Naive thymus-derived CD4-positive, alpha-beta T cell (primary cell): ENCODE data around the gene TNPO1. TPM values are rescaled to one million over a fixed set of nuclear protein-coding genes. Genes with fewer than 3 reads are reported as not detected.

ENCODE experiments used
- ATAC-seq: fragments of 150-1000 bp; cut with Tn5 transposase; 2 replicates; pipeline ENCODE4 v1.10.0; 2021; ENCODE audit warnings: mild to moderate bottlenecking, moderate library complexity
- CTCF ChIA-PET: fragments of 350-600 bp; sonication (Branson Sonifier 250); formaldehyde crosslinking; loops from one replicate; lab custom pipeline; 2021; ENCODE audit warnings: antibody characterized with exemption; lab: Charles Lee
- POLR2A ChIA-PET: fragments of 350-600 bp; sonication (Branson Sonifier 250); formaldehyde crosslinking; loops from one replicate; lab custom pipeline; 2021; ENCODE audit warnings: antibody characterized with exemption, inconsistent platforms; lab: Charles Lee
- DNase-seq, 9 donors: peaks; one replicate each; pipeline versions ENCODE4 v3.0.0 to v3.0.0-alpha.2; 2020 to 2022; ENCODE audit warnings: mixed read lengths in 1 of 9
- H3K27ac ChIP-seq: one replicate; pipeline ENCODE4 v1.7.0; 2013; ENCODE audit warnings: mild to moderate bottlenecking, low read depth, low read length, moderate library complexity
- H3K27me3 ChIP-seq, 2 donors: one replicate each; pipeline ENCODE4 v1.7.0; 2013; ENCODE audit warnings: low read length in 2 of 2, mild to moderate bottlenecking in 2 of 2, moderate library complexity in 2 of 2; ENCODE audit not compliant: control insufficient read depth in 2 of 2, insufficient read depth in 2 of 2
- H3K36me3 ChIP-seq, 3 experiments: 1 replicate in 2 of 3; 2 replicates in 1 of 3; pipeline ENCODE4 v1.7.0; 2013; ENCODE audit warnings: low read length in 3 of 3, mild to moderate bottlenecking in 3 of 3, moderate library complexity in 1 of 3; ENCODE audit not compliant: insufficient read depth in 3 of 3, control insufficient read depth in 2 of 3
- H3K4me1 ChIP-seq, 2 donors: one replicate each; pipeline ENCODE4 v1.7.0; 2013; ENCODE audit warnings: low read length in 2 of 2, mild to moderate bottlenecking in 2 of 2, moderate library complexity in 1 of 2; ENCODE audit not compliant: control insufficient read depth in 2 of 2, insufficient read depth in 2 of 2
- H3K4me3 ChIP-seq: 2 replicates; pipeline ENCODE4 v1.7.0; 2013; ENCODE audit warnings: mild to moderate bottlenecking, low read length
- H3K9me3 ChIP-seq, 3 experiments: 1 replicate in 2 of 3; 2 replicates in 1 of 3; pipeline ENCODE4 v1.7.0; 2013; ENCODE audit warnings: low read length in 3 of 3; ENCODE audit not compliant: control insufficient read depth in 2 of 3
- H3K27ac Mint-ChIP-seq, 9 donors: one replicate each; pipeline ENCODE4 v1.8.0; 2020 to 2022; ENCODE audit warnings: mixed read lengths in 9 of 9, mild to moderate bottlenecking in 8 of 9, moderate library complexity in 5 of 9, inconsistent platforms in 2 of 9
- H3K27me3 Mint-ChIP-seq, 5 donors: one replicate each; pipeline ENCODE4 v1.8.0; 2021 to 2022; ENCODE audit warnings: mixed read lengths in 5 of 5, mild to moderate bottlenecking in 1 of 5
- H3K36me3 Mint-ChIP-seq, 5 donors: one replicate each; pipeline ENCODE4 v1.8.0; 2020 to 2022; ENCODE audit warnings: mixed read lengths in 5 of 5, mild to moderate bottlenecking in 3 of 5, inconsistent platforms in 1 of 5
- H3K4me1 Mint-ChIP-seq, 7 donors: one replicate each; pipeline ENCODE4 v1.8.0; 2020 to 2022; ENCODE audit warnings: mixed read lengths in 7 of 7, mild to moderate bottlenecking in 3 of 7, inconsistent platforms in 1 of 7
- H3K4me3 Mint-ChIP-seq, 10 donors: one replicate each; pipeline ENCODE4 v1.8.0; 2020 to 2022; ENCODE audit warnings: mild to moderate bottlenecking in 10 of 10, mixed read lengths in 10 of 10, moderate library complexity in 6 of 10, inconsistent platforms in 2 of 10
- H3K9me3 Mint-ChIP-seq, 11 donors: one replicate each; pipeline ENCODE4 v1.8.0; 2020 to 2022; ENCODE audit warnings: mixed read lengths in 11 of 11, mild to moderate bottlenecking in 4 of 11, inconsistent platforms in 1 of 11, moderate library complexity in 1 of 11
- intact Hi-C, 2 donors: fragments of 100-400 bp; cut with micrococcal nuclease; formaldehyde crosslinking; loops; one replicate each; pipeline ENCODE4 v1.15.1; 2023
- polyA plus RNA-seq, 2 donors: library from polyadenylated mRNA; unstranded; fragments of 300-500 nt; fragmentation: Illumina TruSeq; gene quantifications; one replicate each; pipeline ENCODE4 v1.2.3, GENCODE V29; 2021
- total RNA-seq, 6 experiments: library from RNA in 5 of 6; stranded (reverse) in 5 of 6; gene quantifications; 1 replicate in 5 of 6; 2 replicates in 1 of 6; pipeline ENCODE4 v1.2.3 and lab custom pipeline; 2021 to 2026

Gene TNPO1
- total and polyA plus RNA-seq, 7 experiments from 2014 or later, result 52.8 to 96.3 (median 74.4) TPM

GRCh38 chr5:72871366-72872024 lies 55.0 kb downstream of the TNPO1 start:
- CTCF ChIA-PET, result no interaction called here
- H3K4me1 Mint-ChIP-seq, result peaks cover 5 to 42% (median 15%) of the 10 kb centered on the region in 7 donors
- POLR2A ChIA-PET, result no interaction called here

GRCh38 chr5:72878854-72879253 lies 62.4 kb downstream of the TNPO1 start:
- no peak overlapping the region for H3K27ac ChIP-seq
- ChIA-PET POLR2A (no interaction called here), CTCF (no interaction called here)
- Mint-ChIP-seq H3K27me3 (no peaks in the 10 kb centered on the region), H3K4me3 (no peak overlapping the region), H3K27ac (no peak overlapping the region), H3K36me3 (peaks cover 10 to 56% (median 40%) of the 10 kb centered on the region in 5 donors), H3K4me1 (peaks cover 1 to 16% (median 12%) of the 10 kb centered on the region in 7 donors), H3K9me3 (no peaks in the 10 kb centered on the region)
- ATAC-seq (no peak), DNase-seq (no peak)
- no peak overlapping the region for H3K4me3 ChIP-seq
- no peaks in the 10 kb centered on the region for H3K27me3 ChIP-seq
- no peaks in the 10 kb centered on the region for H3K4me1 ChIP-seq
- no peaks in the 10 kb centered on the region for H3K9me3 ChIP-seq
- intact Hi-C loops, result no loop called here
- H3K36me3 ChIP-seq, result peaks cover 14 to 71% (median 15%) of the 10 kb centered on the region in 3 experiments

More at GRCh38 chr5:72871366-72872024, 55.0 kb downstream of the TNPO1 start:
- no peaks in the 10 kb centered on the region for H3K4me1 ChIP-seq
- peaks cover 6 to 61% (median 22%) of the 10 kb centered on the region in 3 experiments for H3K36me3 ChIP-seq
- DNase-seq (no peak), ATAC-seq (no peak)
- no peaks in the 10 kb centered on the region for H3K9me3 Mint-ChIP-seq
- H3K27ac ChIP-seq, result no peak overlapping the region
- peak overlapping the region in 4 of 9 donors; percentile 12 to 49 (median 34) for H3K27ac Mint-ChIP-seq
- H3K9me3 ChIP-seq, result no peaks in the 10 kb centered on the region
- H3K27me3 ChIP-seq, result no peaks in the 10 kb centered on the region
- no peak overlapping the region for H3K4me3 Mint-ChIP-seq
- H3K36me3 Mint-ChIP-seq, result peaks cover 0 to 47% (median 33%) of the 10 kb centered on the region in 5 donors
- H3K4me3 ChIP-seq, result no peak overlapping the region
- intact Hi-C loops, result loop anchor here in 1 of 2 donors (2.0 kb wide), 2 partner anchors 15 to 21 kb away; no protein-coding TSS in a partner anchor
- H3K27me3 Mint-ChIP-seq, result no peaks in the 10 kb centered on the region

DNA sequence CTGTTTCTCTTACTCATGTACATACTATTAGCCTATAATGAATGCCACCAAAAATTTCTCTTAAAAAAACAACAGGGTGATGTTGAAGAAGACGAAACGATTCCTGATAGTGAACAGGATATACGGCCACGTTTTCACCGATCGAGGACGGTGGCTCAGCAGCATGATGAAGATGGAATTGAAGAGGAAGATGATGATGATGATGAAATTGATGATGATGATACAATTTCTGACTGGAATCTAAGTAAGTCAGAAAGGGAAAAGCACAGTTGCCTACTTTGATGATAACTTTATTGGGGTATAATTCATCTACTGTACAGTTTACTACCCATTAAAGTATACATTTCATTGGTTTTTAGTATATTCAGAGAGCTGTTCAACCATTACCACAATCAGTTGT lies 66.5 kb downstream of the TNPO1 start:
- DNase-seq (no peak), ATAC-seq (no peak)
- ChIA-PET CTCF (no interaction called here), POLR2A (no interaction called here)
- peaks cover 13 to 74% (median 30%) of the 10 kb centered on the region in 5 donors for H3K36me3 Mint-ChIP-seq
- no peak overlapping the region for H3K27ac ChIP-seq
- H3K4me1 Mint-ChIP-seq, result peaks cover 0 to 12% (median 10%) of the 10 kb centered on the region in 7 donors
- no peaks in the 10 kb centered on the region for H3K27me3 Mint-ChIP-seq
- no peaks in the 10 kb centered on the region for H3K9me3 ChIP-seq
- no peaks in the 10 kb centered on the region for H3K27me3 ChIP-seq
- no peaks in the 10 kb centered on the region for H3K4me1 ChIP-seq
- intact Hi-C loops, result no loop called here
- no peak overlapping the region for H3K4me3 ChIP-seq
- no peak overlapping the region for H3K27ac Mint-ChIP-seq
- H3K4me3 Mint-ChIP-seq, result no peak overlapping the region
- H3K36me3 ChIP-seq, result peaks cover 23 to 84% (median 28%) of the 10 kb centered on the region in 3 experiments
- no peaks in the 10 kb centered on the region for H3K9me3 Mint-ChIP-seq

GRCh38 chr5:72883850-72884249 lies 67.4 kb downstream of the TNPO1 start:
- Mint-ChIP-seq H3K4me1 (peaks cover 0 to 12% (median 10%) of the 10 kb centered on the region in 7 donors), H3K4me3 (no peak overlapping the region), H3K36me3 (peaks cover 13 to 72% (median 26%) of the 10 kb centered on the region in 5 donors), H3K27ac (peak overlapping the region in 1 of 9 donors; percentile 41), H3K27me3 (no peaks in the 10 kb centered on the region), H3K9me3 (no peaks in the 10 kb centered on the region)
- intact Hi-C loops, result no loop called here
- Histone ChIP-seq H3K27me3 (no peaks in the 10 kb centered on the region), H3K36me3 (peaks cover 27 to 85% (median 28%) of the 10 kb centered on the region in 3 experiments), H3K9me3 (no peaks in the 10 kb centered on the region), H3K4me1 (no peaks in the 10 kb centered on the region), H3K27ac (no peak overlapping the region), H3K4me3 (no peak overlapping the region)
- ChIA-PET POLR2A (no interaction called here), CTCF (no interaction called here)
- DNase-seq (no peak), ATAC-seq (no peak)

DNA sequence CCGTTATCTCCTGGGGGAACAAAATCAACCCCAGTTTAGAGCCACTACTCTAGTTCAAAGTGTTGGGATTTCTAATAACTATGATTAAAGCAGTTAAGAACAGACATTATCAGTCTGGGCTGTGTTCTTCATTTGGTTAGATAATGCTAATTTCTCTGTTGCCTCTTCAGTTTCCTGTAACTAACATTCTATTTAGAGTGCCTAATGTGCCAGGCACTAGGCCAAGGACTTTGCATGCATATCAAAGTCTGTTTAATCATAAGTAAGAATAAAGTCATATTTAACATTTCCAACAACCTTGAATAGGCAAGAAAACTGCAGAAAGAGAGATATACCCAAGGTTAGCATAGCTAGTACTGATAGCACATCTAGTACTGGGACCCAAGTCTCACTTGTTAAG lies 68.4 kb downstream of the TNPO1 start:
- peaks cover 28 to 84% (median 34%) of the 10 kb centered on the region in 3 experiments for H3K36me3 ChIP-seq
- Mint-ChIP-seq H3K36me3 (peaks cover 13 to 80% (median 30%) of the 10 kb centered on the region in 5 donors), H3K4me1 (peaks cover 1 to 12% (median 10%) of the 10 kb centered on the region in 7 donors), H3K9me3 (no peaks in the 10 kb centered on the region), H3K27ac (no peak overlapping the region), H3K27me3 (no peaks in the 10 kb centered on the region), H3K4me3 (no peak overlapping the region)
- intact Hi-C loops, result no loop called here
- DNase-seq (no peak), ATAC-seq (no peak)
- no peak overlapping the region for H3K27ac ChIP-seq
- ChIA-PET POLR2A (no interaction called here), CTCF (interaction anchor here (0.6 kb wide), 1 partner anchor 67 kb away, joined by 3 read pairs; no protein-coding TSS in a partner anchor)
- no peak overlapping the region for H3K4me3 ChIP-seq
- no peaks in the 10 kb centered on the region for H3K27me3 ChIP-seq
- no peaks in the 10 kb centered on the region for H3K4me1 ChIP-seq
- H3K9me3 ChIP-seq, result no peaks in the 10 kb centered on the region

DNA sequence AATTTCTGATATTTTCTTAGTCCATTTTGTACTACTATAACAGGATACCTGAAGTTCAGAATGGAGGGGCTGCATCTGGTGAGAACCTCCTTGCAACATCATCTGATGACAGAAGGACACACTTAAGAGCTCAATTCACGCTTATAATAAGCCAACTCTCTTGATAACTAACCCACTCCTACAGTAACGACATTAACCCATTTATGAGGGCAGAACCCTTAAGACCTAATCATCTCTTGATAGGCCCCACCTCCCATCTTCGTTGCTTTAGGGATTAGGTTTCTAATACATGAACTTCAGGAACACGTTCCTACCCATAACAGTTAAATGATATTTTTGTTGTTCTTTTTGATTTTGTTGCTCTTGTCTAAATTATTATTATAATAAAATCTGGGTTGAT lies 69.4 kb downstream of the TNPO1 start:
- H3K27ac Mint-ChIP-seq, result peak overlapping the region in 1 of 9 donors; percentile 38
- ATAC-seq (no peak), DNase-seq (no peak)
- CTCF ChIA-PET, result no interaction called here
- peaks cover 17 to 82% (median 33%) of the 10 kb centered on the region in 5 donors for H3K36me3 Mint-ChIP-seq
- Histone ChIP-seq H3K36me3 (peaks cover 35 to 87% (median 40%) of the 10 kb centered on the region in 3 experiments), H3K27me3 (no peaks in the 10 kb centered on the region), H3K4me3 (no peak overlapping the region), H3K27ac (no peak overlapping the region), H3K4me1 (no peaks in the 10 kb centered on the region), H3K9me3 (no peaks in the 10 kb centered on the region)
- POLR2A ChIA-PET, result no interaction called here
- no peaks in the 10 kb centered on the region for H3K27me3 Mint-ChIP-seq
- intact Hi-C loops, result loop anchor here in 1 of 2 donors (2.0 kb wide), 1 partner anchor 13 kb away; no protein-coding TSS in a partner anchor
- H3K4me1 Mint-ChIP-seq, result peaks cover 3 to 12% (median 10%) of the 10 kb centered on the region in 7 donors
- H3K9me3 Mint-ChIP-seq, result no peaks in the 10 kb centered on the region
- H3K4me3 Mint-ChIP-seq, result no peak overlapping the region
